ENCODE measurements around the gene DEPDC5.

Gene DEPDC5

DNA sequence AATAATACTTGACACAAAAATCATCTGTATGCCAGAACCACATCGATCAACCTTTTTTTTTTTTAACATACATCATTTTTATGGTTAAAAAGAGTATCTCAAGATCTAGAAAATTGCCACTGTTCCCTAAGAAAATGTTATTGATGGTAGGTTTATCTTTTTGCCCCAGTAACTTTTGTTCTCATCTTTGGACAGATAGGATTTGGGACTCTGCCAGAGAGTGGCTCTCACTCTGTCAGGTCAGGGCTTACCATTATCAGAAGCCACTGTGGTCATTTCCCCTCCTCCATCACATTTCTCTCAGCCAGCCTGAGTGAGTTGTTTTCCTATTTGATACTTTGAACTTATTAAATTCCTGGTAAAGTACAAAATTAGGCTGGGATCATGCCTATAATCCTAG lies 142.7 kb downstream of the DEPDC5 start:
- no CpG with 5 or more reads among the region's 1 CpG for WGBS
- Histone ChIP-seq H3K9me3 (ENCODE audit: insufficient read depth, low read depth, low read length) (no peaks in the 10 kb centered on the region), H3K4me3 (ENCODE audit: low read length) (no peak overlapping the region), H3K36me3 (ENCODE audit: insufficient read depth, low read length) (peaks cover 15% of the 10 kb centered on the region), H3K27ac (ENCODE audit: low read depth, low read length) (no peak overlapping the region), H3K4me1 (ENCODE audit: insufficient read depth, low read length) (peaks cover 8% of the 10 kb centered on the region; the same call in 1 of the 2 replicates), H3K9ac (ENCODE audit: low read depth, low read length) (no peak overlapping the region), H3K27me3 (ENCODE audit: insufficient read depth, low read length) (no peaks in the 10 kb centered on the region)

DNA sequence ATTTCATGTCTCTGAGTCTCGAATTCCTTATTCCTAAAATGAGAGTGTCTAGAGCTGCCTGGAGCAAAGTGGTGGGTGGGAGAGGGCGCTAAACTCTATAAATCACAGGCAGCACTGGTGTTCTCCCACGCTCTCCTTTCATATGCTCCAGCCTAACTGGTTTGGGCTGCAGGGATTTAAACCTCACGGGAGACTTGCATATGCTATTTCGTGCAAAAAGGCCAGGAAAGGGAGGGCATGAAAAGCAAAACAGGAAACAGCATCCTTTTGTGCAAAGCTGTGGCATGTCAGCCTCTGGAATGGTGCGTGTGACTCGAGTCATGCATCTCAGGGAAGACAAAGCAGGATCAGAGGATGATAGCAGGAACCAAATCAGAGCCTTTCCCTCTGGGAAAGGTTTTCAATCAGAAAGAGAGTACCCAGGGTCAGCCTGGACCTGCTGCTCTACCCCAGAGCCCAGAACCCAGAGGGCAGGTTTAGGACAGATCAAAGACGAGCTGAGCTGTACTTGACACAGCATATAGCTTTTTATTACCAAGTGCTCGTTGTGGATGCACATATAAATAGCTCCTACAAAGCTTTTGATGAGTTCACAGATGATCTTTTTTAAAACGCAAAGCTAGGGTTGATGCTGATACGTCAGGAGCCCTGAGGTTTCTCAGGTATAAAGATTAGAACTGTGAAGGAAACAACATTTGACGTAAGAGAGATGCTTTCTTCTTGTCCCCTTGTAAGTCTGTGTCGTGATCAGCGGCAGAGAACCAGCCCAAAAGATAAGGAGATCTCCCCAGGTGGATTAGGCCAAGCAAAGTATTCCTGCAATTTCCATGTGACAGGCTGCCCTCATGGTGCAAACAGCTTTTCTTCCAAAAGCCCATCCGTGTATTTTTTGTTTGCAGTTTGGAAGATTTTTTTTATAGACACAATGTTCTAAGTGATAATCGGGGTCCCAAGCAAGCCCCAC lies 144.3 kb downstream of the DEPDC5 start:
- Histone ChIP-seq H3K36me3 (ENCODE audit: insufficient read depth, low read length) (peaks cover 24% of the 10 kb centered on the region), H3K4me3 (ENCODE audit: low read length) (no peak overlapping the region), H3K4me1 (ENCODE audit: insufficient read depth, low read length) (0 out of 2 replicates have a peak, but pooled peaks cover 3% of the 10 kb centered on the region), H3K9ac (ENCODE audit: low read depth, low read length) (no peak overlapping the region), H3K9me3 (ENCODE audit: insufficient read depth, low read depth, low read length) (no peaks in the 10 kb centered on the region), H3K27ac (ENCODE audit: low read depth, low read length) (no peak overlapping the region), H3K27me3 (ENCODE audit: insufficient read depth, low read length) (no peaks in the 10 kb centered on the region)
- 88% methylated on average over 16 of the region's 16 CpGs for WGBS

DNA sequence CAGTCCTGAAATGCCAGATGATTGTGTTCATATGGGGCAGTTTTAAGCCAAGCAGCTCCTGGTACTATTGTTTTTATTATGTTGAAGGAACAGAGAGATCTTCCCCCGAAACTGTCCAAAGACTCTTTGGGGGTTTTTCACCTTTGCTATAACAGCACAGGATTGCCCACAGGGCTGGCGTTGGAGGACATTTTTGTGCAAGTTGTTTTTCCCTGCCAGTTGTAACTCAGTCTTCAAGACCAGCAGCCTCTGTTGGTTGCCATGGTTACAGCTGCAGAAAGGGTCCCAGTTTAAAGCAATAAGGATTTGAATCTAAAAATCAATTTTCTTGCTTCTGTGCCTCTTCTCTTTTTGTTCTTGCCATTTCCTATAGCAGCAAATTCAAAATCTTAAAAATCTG lies 145.1 kb downstream of the DEPDC5 start:
- WGBS = 90% methylated on average over 2 of the region's 2 CpGs
- Histone ChIP-seq H3K27ac (ENCODE audit: low read depth, low read length) (no peak overlapping the region), H3K27me3 (ENCODE audit: insufficient read depth, low read length) (no peaks in the 10 kb centered on the region), H3K4me1 (ENCODE audit: insufficient read depth, low read length) (0 out of 2 replicates have a peak, but pooled peaks cover 3% of the 10 kb centered on the region), H3K36me3 (ENCODE audit: insufficient read depth, low read length) (peaks cover 24% of the 10 kb centered on the region), H3K4me3 (ENCODE audit: low read length) (no peak overlapping the region), H3K9ac (ENCODE audit: low read depth, low read length) (no peak overlapping the region), H3K9me3 (ENCODE audit: insufficient read depth, low read depth, low read length) (no peaks in the 10 kb centered on the region)

DNA sequence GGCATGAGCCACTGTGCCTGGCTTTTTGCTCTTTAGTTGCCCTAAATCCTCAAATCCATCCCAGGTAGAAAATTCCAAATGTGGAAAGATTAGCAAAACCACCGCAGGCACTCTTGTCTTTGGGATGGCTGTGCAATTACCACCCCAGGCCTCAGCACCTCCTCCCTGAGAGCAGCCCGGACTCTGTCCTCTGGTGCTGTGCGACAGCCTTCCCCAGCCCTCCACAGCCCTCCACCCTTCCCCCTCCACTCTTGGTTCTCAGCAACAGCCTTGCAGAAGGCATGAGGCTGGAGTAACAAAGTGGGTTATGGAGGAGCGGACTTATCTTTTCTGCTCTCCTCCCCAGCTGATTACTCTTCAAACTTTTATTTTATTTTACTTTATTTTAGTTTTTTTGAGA lies 145.8 kb downstream of the DEPDC5 start:
- H3K4me1 ChIP-seq (ENCODE audit: insufficient read depth, low read length) = 0 out of 2 replicates have a peak, but pooled peaks cover 3% of the 10 kb centered on the region
- peaks cover 24% of the 10 kb centered on the region for H3K36me3 ChIP-seq (ENCODE audit: insufficient read depth, low read length)
- H3K9me3 ChIP-seq (ENCODE audit: insufficient read depth, low read depth, low read length) = no peaks in the 10 kb centered on the region
- H3K27ac ChIP-seq (ENCODE audit: low read depth, low read length) = no peak overlapping the region
- no peak overlapping the region for H3K4me3 ChIP-seq (ENCODE audit: low read length)
- no peak overlapping the region for H3K9ac ChIP-seq (ENCODE audit: low read depth, low read length)
- 96% methylated on average over 3 of the region's 4 CpGs for WGBS
- H3K27me3 ChIP-seq (ENCODE audit: insufficient read depth, low read length) = no peaks in the 10 kb centered on the region

DNA sequence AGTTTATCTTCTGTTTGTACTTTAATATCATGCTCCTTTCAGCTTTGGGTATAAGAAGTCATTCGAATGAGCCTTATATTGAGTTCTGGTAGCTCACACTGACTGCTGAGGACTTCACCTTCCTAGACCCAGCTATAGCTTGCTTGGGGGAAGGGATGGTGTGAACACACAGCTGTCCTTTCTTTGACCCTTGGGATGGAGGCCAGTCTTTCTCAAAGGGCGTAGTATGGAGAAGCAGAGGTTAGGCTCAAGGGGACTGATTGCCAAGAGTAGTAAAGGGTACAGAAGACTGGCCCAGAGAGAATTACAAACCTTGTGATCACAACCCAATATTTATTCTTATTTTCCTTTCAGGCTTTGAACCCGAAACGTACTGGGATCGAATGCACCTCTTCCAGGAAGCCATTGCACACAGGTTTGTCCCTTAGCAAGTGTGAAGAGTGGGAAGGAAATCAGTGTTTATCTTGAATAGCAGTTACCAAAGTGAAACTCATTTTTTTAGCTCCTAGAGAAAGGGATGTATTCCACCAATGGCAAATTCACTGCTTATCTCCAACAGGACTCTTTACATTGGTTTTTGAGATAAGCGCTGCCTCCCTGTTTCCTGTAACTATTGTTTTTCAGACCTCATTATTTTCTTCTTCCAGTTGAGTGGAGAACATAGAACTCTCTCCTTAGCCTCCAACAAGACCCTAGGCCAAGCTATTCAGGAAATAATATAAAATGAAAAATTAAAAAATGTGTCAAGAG lies 147.7 kb downstream of the DEPDC5 start:
- Histone ChIP-seq H3K4me3 (ENCODE audit: low read length) (no peak overlapping the region), H3K4me1 (ENCODE audit: insufficient read depth, low read length) (0 out of 2 replicates have a peak, but pooled peaks cover 3% of the 10 kb centered on the region), H3K9me3 (ENCODE audit: insufficient read depth, low read depth, low read length) (no peaks in the 10 kb centered on the region), H3K36me3 (ENCODE audit: insufficient read depth, low read length) (peaks cover 25% of the 10 kb centered on the region), H3K27ac (ENCODE audit: low read depth, low read length) (no peak overlapping the region), H3K27me3 (ENCODE audit: insufficient read depth, low read length) (no peaks in the 10 kb centered on the region), H3K9ac (ENCODE audit: low read depth, low read length) (no peak overlapping the region)
- WGBS = 94% methylated on average over 6 of the region's 6 CpGs

DNA sequence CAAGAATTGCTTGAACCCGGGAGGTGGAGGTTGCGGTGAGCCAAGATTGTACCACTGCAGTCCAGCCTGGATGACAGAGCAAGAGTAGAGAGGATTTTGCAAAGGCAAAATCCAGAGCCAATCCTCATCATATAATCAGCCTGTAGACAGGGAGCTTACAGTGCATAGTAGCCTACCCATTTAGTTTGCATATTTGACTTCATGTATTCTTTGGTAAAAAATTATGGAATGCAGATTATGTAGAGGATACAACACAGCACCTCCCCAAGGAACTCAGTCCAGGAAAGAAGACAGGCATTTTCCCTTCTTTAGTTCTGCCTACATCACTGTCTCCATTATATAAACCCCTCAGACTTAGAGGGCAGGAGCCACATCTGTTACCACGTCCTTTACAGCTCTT lies 150.8 kb downstream of the DEPDC5 start:
- Histone ChIP-seq H3K27ac (ENCODE audit: low read depth, low read length) (no peak overlapping the region), H3K9me3 (ENCODE audit: insufficient read depth, low read depth, low read length) (no peaks in the 10 kb centered on the region), H3K4me3 (ENCODE audit: low read length) (no peak overlapping the region), H3K9ac (ENCODE audit: low read depth, low read length) (no peak overlapping the region), H3K36me3 (ENCODE audit: insufficient read depth, low read length) (peaks cover 25% of the 10 kb centered on the region), H3K27me3 (ENCODE audit: insufficient read depth, low read length) (no peaks in the 10 kb centered on the region), H3K4me1 (ENCODE audit: insufficient read depth, low read length) (no peaks in the 10 kb centered on the region)
- WGBS = 97% methylated on average over 3 of the region's 3 CpGs

DNA sequence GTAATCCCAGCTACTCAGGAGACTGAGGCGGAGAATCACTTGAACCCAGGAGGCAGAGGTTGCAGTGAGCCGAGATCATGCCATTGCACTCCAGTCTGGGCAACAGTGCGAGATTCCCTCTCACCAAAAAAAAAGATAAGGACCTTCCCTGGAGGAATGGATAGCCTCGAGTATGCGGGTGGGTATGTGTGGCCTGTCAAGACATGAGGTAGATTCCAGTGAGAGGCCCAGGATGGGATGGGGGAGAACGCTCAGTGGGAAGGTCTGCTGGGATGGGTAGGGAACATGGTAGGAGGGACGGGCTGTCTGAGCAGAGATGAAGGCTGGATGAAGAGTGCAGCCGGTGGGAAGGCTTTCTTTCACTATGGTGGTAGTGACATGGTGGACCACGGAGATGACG lies 151.5 kb downstream of the DEPDC5 start:
- no peaks in the 10 kb centered on the region for H3K27me3 ChIP-seq (ENCODE audit: insufficient read depth, low read length)
- H3K4me3 ChIP-seq (ENCODE audit: low read length) = no peak overlapping the region
- H3K4me1 ChIP-seq (ENCODE audit: insufficient read depth, low read length) = no peaks in the 10 kb centered on the region
- H3K9me3 ChIP-seq (ENCODE audit: insufficient read depth, low read depth, low read length) = no peaks in the 10 kb centered on the region
- WGBS = 94% methylated on average over 10 of the region's 10 CpGs
- no peak overlapping the region for H3K9ac ChIP-seq (ENCODE audit: low read depth, low read length)
- H3K36me3 ChIP-seq (ENCODE audit: insufficient read depth, low read length) = peaks cover 25% of the 10 kb centered on the region
- no peak overlapping the region for H3K27ac ChIP-seq (ENCODE audit: low read depth, low read length)

DNA sequence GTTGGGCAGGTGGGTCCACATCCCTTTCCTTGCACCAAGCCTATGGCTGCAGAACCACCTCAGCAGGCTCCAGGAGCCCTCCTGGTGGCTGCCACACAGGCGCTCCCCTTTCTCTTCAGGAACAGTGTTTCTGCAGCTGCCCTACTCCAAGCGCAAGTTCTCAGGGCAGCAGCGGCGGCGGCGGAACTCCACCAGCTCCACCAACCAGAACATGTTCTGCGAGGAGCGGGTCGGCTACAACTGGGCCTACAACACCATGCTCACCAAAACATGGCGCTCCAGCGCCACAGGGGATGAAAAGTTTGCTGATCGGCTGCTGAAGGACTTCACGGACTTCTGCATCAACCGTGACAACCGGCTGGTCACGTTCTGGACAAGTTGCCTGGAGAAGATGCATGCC lies 152.3 kb downstream of the DEPDC5 start:
- Histone ChIP-seq H3K36me3 (ENCODE audit: insufficient read depth, low read length) (peaks cover 25% of the 10 kb centered on the region), H3K4me3 (ENCODE audit: low read length) (no peak overlapping the region), H3K9ac (ENCODE audit: low read depth, low read length) (no peak overlapping the region), H3K27ac (ENCODE audit: low read depth, low read length) (no peak overlapping the region), H3K27me3 (ENCODE audit: insufficient read depth, low read length) (no peaks in the 10 kb centered on the region), H3K4me1 (ENCODE audit: insufficient read depth, low read length) (no peaks in the 10 kb centered on the region), H3K9me3 (ENCODE audit: insufficient read depth, low read depth, low read length) (no peaks in the 10 kb centered on the region)
- 97% methylated on average over 16 of the region's 16 CpGs for WGBS

DNA sequence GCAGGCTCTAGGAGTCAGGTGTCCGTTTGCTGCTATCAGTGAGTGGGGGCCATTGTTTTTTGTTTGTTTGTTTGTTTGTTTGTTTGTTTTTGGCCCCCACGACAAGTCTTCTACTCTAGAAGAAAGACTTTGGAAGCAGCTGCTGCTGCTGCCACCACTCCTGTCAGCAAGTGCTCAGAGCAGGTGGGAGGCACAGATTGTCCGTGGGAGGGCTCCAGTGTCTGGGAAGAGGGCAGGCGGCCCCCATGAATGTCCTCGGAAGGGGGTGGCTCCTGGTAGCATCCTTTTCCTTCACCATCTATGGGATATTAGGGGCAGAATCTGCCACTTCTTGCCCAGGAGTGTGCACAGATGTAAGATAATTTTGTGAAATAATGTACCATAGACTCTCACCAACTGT lies 152.8 kb downstream of the DEPDC5 start:
- Histone ChIP-seq H3K9ac (ENCODE audit: low read depth, low read length) (no peak overlapping the region), H3K4me1 (ENCODE audit: insufficient read depth, low read length) (no peaks in the 10 kb centered on the region), H3K36me3 (ENCODE audit: insufficient read depth, low read length) (peaks cover 25% of the 10 kb centered on the region), H3K4me3 (ENCODE audit: low read length) (no peak overlapping the region), H3K9me3 (ENCODE audit: insufficient read depth, low read depth, low read length) (no peaks in the 10 kb centered on the region), H3K27me3 (ENCODE audit: insufficient read depth, low read length) (no peaks in the 10 kb centered on the region), H3K27ac (ENCODE audit: low read depth, low read length) (no peak overlapping the region)
- 87% methylated on average over 5 of the region's 5 CpGs for WGBS

DNA sequence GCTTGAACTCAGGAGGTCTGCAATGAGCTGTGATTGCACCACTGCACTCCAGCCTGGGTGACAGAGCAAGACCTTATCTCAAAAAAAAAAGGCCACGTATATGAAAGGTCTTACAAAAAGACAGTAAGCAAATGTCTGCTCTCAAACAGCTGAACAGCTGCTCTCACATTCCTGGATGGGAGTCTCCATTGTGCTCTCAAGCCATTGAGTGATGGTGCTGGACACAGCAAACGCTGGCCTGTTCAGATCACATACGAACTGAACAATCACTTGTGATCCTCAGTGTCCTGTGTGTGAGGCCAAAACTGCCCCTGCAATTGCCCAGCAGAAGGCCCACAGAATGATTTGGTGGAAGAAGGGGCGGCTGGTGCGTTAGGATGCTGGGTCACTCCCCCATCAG lies 156.2 kb downstream of the DEPDC5 start:
- Histone ChIP-seq H3K27ac (ENCODE audit: low read depth, low read length) (no peak overlapping the region), H3K9ac (ENCODE audit: low read depth, low read length) (no peak overlapping the region), H3K4me1 (ENCODE audit: insufficient read depth, low read length) (no peaks in the 10 kb centered on the region), H3K9me3 (ENCODE audit: insufficient read depth, low read depth, low read length) (no peaks in the 10 kb centered on the region), H3K27me3 (ENCODE audit: insufficient read depth, low read length) (no peaks in the 10 kb centered on the region), H3K4me3 (ENCODE audit: low read length) (no peak overlapping the region), H3K36me3 (ENCODE audit: insufficient read depth, low read length) (peaks cover 13% of the 10 kb centered on the region)
- WGBS = 96% methylated on average over 5 of the region's 5 CpGs
